ENCODE measurements around the gene BABAM2.

The BABAM2 gene

GRCh38 chr2:28267282-28267681 is 376.8 kb downstream of the BABAM2 start:
- DNase-seq, result no peak

GRCh38 chr2:28268386-28268785 is 377.9 kb downstream of the BABAM2 start:
- DNase-seq, result no peak

DNA sequence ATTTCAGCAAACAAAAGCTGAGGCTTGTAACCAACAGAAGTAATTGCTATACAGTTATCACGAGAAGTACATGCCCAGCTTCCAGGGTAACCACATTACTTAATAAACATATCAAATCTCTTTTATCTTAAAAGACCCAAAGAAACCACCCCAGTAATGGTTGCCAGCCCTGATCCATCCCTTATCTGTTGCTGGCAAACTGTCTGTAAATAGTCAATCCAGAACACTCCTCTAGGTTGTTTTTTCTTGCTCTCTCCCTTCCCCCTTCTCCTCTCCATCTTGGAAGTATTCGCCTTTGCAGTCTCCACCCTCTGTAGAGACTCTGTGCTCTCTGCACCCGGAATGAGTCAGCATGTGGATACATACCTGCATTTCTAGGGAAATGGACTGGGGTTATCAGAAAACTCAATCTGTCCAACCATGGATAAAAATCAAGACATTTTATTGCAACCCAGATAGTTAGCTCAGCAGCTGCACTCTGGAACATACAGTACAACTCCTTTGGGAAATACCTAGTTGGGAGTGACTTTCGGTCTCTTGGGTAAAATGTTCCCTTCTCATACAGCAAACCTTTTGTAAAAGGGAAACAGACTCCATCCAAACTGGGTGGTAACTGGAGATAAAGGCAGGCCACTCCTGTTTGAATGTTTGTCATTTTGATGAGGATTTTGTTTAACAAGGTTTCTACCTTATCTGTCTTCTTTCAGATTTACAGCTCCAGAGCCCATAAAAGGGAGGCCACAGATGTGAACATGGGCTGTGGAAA is 378.7 kb downstream of the BABAM2 start:
- no peak for DNase-seq

GRCh38 chr2:28270456-28271152 is 380.1 kb downstream of the BABAM2 start:
- DNase-seq, result no peak

GRCh38 chr2:28271231-28271918 is 380.8 kb downstream of the BABAM2 start:
- no peak for DNase-seq

DNA sequence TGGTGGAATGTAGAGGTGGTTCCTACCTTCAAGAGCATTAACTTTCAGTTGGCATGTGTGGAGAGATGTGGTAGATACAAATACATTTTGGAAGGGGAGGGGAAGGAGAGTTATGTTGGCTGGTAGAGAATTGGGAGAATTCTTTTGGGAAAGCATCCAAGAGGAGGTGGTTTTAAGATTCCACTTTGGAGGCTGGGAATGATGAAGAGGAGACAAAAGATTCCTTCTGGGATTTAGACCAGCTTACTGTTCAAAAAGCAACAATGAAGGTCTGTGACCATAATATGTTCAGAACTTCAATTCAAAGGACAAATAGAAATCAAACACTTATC is 381.4 kb downstream of the BABAM2 start:
- no peak for DNase-seq

GRCh38 chr2:28273751-28274150 is 383.2 kb downstream of the BABAM2 start:
- no peak for DNase-seq

- DNase-seq, result peak; percentile 46
Observed at GRCh38 chr2:28274911-28275685, 384.6 kb downstream of the BABAM2 start.

- peak; percentile 39 for DNase-seq
Observed at GRCh38 chr2:28276076-28276618, 385.6 kb downstream of the BABAM2 start.

- DNase-seq, result peak; percentile 21
Observed at GRCh38 chr2:28276807-28277206, 386.3 kb downstream of the BABAM2 start.

DNA sequence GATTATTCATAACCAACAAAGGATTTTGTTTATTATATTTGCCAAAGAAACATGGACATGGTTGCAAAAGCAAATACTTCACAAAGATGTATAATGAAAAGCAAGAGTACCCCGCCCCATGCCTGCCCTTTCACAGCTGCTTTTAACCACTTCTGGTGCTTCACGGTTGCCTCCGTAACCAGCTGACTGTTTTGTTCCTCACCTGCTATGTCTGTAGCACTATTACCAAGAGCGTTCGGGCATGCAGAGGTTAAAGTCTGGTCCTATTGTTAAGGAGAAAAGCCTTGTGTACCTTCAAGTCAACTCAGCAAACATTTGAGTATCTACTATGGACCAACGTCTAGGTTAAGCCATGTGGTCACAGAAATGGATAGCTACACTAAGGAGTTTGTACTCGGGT is 386.9 kb downstream of the BABAM2 start:
- peak; percentile 93 for DNase-seq

GRCh38 chr2:28279371-28279770 is 388.8 kb downstream of the BABAM2 start:
- DNase-seq, result no peak

GRCh38 chr2:28280619-28281018 is 390.1 kb downstream of the BABAM2 start:
- no peak for DNase-seq

DNA sequence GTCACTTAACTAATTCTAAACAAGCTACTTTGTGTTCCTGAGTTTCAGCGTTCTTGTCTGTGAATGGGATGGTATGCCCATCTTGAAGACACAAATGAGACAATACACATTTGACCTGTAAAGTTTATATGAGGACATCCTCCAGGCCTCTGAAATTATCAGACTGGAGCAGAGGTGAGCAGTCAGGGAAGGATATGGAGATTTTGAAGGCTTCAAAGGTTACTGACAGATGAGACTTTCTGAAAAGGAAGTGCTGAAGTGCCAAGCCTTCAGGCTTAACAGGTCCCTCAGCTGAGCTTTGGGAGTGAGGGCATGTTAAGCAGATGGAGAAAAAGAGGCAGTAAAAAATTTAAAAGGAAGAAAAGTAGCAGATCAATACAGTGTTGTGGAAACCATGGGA is 391.2 kb downstream of the BABAM2 start:
- DNase-seq, result no peak

- DNase-seq, result no peak
Observed at GRCh38 chr2:28282248-28282647, 391.7 kb downstream of the BABAM2 start.

DNA sequence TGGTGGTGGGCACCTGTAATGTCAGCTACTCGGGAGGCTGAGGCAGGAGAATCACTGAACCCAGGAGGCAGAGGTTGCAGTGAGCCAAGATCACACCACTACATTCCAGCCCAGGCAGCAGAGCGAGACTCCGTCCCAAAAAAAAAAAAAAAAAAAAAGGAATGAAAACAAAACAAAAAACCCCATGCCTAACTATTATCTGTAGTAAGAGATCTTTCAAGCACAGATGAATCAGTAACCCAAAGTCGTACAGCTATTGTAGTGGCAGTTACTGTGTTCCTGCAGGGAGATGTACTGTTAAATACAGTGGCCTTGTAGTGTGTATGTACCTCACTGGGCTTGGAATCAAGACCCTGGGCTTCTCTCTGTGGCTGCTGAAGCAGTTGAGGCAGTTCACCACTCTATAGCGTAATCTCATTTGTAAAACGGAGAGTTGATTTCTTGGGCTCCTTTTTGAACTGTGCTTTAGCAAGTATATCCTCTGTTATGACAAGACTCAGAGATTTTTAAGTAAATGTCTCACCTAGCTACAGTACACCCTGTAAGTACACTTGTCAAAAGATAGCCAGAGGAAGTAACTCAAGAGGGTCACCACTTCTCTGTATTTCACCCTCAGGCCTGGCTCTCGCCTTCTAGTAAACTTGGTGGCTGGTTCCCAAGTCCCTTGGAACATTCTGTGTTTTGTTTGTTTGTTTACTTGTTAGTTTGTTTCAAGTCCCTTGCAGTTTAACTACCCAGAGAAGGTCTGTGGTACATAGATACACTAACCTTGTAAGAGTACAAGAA is 392.5 kb downstream of the BABAM2 start:
- peak; percentile 30 for DNase-seq

GRCh38 chr2:28283861-28284260 is 393.3 kb downstream of the BABAM2 start:
- DNase-seq, result no peak

DNA sequence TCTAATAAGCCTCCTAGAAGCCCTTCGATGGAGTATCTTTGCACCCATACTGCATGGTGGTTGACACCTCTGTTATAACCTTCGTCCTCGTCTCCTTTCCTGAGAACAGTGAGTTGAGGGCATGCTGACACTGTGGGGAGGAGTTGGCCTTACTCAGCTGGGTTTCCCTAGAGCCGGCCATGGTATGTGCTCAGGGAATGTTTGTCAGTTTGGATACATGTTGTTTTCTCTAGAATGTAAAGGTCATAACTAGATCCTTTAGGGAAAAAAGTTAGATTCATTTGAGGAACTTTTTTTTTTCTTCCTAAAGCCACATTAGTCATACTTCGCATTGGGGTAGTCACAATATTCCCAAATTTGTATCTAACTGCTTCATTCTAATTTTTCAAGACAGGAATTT is 396.1 kb downstream of the BABAM2 start:
- DNase-seq, result no peak

DNA sequence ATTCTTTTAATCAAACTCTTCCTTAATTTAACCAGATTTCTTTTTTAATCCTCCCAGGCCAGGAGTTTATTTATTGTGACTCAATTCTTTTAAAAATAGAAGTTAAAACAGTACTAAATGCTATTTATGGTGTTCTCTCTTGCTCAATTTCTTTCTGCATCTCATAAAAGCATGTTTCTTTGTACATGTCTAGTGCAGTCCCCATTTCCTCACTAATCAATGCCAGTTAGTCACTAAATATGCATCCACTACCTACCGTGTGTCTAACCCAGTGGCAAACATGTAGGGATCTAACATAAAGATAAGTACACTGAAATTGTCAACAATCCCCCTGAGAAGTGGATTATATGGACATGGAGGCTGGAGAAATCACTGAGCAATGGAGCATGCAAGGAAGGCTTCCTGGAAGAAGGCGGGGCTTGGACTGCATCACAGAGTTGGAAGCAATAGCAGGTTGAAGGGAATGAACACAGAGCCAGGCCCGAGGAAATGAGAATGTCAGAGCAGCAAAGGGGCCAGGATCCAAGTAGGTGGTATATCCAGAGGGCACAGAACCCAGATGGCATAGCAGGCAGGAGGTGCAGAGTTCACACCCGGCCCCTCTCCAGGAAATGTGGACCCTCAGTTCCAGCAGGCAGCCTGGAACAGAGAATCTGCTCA is 396.9 kb downstream of the BABAM2 start:
- no peak for DNase-seq

DNA sequence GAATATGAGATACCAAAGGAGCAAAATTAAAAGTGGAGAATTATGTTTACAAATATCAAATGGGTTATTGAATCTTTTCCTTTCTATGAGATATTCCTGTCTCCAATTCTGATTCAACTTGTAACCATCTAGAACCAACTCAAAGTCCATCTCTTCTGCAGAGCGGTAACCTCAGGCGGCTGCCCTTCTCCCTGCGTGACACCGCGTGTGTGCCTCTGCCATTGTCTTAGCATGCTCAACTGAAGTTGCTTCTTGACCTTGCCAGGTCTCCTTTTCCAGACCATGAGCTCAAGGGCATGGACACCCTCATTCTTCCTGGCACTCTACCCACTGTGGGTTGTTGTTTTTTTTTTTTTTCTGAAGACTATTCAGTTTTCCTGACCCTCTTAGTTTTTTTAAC is 398.1 kb downstream of the BABAM2 start:
- no peak for DNase-seq

- DNase-seq, result no peak
Observed at GRCh38 chr2:28291811-28292440, 401.4 kb downstream of the BABAM2 start.
